Peyer's patch (tissue), 4 donors: ENCODE data around the gene TMEM258. TPM values are rescaled to one million over a fixed set of nuclear protein-coding genes. Genes with fewer than 3 reads are reported as not detected.

Experiments
- DNase-seq, 3 donors: peaks; one replicate each; pipeline ENCODE4 v3.0.0-alpha.2; 2017 to 2019
- H3K27ac ChIP-seq, 4 donors: fragments of 200-600 bp; sonication (generic); one replicate each; pipeline ENCODE4 v1.5.1; 2016 to 2019
- H3K27me3 ChIP-seq, 2 donors: fragments of 200-600 bp; sonication (generic); one replicate each; pipeline ENCODE4 v1.5.1; 2019
- H3K36me3 ChIP-seq, 3 donors: fragments of 200-600 bp; sonication (generic); one replicate each; pipeline ENCODE4 v1.5.1; 2016 to 2019
- H3K4me1 ChIP-seq, 4 donors: fragments of 200-600 bp; sonication (generic); one replicate each; pipeline ENCODE4 v1.5.1; 2016 to 2019
- H3K4me3 ChIP-seq, 4 donors: fragments of 200-600 bp; sonication (generic); 1 replicate in 3 of 4; 2 replicates in 1 of 4; pipeline ENCODE4 v1.5.1; 2016 to 2019; ENCODE audit warnings: mild to moderate bottlenecking in 1 of 4
- H3K9me3 ChIP-seq, 4 donors: fragments of 200-600 bp; sonication (generic); one replicate each; pipeline ENCODE4 v1.5.1; 2016 to 2019; ENCODE audit warnings: mild to moderate bottlenecking in 1 of 4
- CTCF ChIP-seq, 6 experiments: fragments of 450-650 bp in 4 of 6; fragments of 200-600 bp in 2 of 6; sonication (generic) in 1 of 6; IDR thresholded peaks; one replicate each; pipeline ENCODE4 v1.5.1; 2017 to 2019; ENCODE audit warnings: antibody characterized with exemption in 6 of 6, mild to moderate bottlenecking in 3 of 6, moderate library complexity in 1 of 6
- POLR2A ChIP-seq, 2 donors: fragments of 450-650 bp; IDR thresholded peaks; one replicate each; pipeline ENCODE4 v1.5.1; 2017; ENCODE audit warnings: antibody characterized with exemption in 2 of 2, mild to moderate bottlenecking in 2 of 2, moderate library complexity in 2 of 2
- total RNA-seq, 4 donors: library from RNA; depleted of rRNA; stranded (reverse); fragments of >200 nt; gene quantifications; one replicate each; pipeline ENCODE4 v1.1.0, GENCODE V29; 2016

The TMEM258 gene
- total RNA-seq, 4 donors from 2014 or later: 28.7 to 34.7 (median 34.5) TPM; not detected in 1

- Histone ChIP-seq H3K27ac (no peak overlapping the region), H3K27me3 (no peaks in the 10 kb centered on the region), H3K4me1 (peaks cover 0 to 11% (median 0%) of the 10 kb centered on the region in 4 donors), H3K4me3 (no peak overlapping the region), H3K36me3 (peaks cover 0 to 13% (median 0%) of the 10 kb centered on the region in 3 donors), H3K9me3 (no peaks in the 10 kb centered on the region)
- TF ChIP-seq POLR2A (IDR thresholded peaks at IDR 0.05) (no peak), CTCF (IDR thresholded peaks at IDR 0.05) (no peak)
- DNase-seq: no peak
Observed at GRCh38 chr11:61745781-61746441, 46.5 kb downstream of the TMEM258 start.

GRCh38 chr11:61744609-61745156, 47.7 kb downstream of the TMEM258 start:
- peaks cover 0 to 25% (median 0%) of the 10 kb centered on the region in 3 donors for H3K36me3 ChIP-seq
- peaks cover 0 to 11% (median 0%) of the 10 kb centered on the region in 4 donors for H3K4me1 ChIP-seq
- H3K27ac ChIP-seq: no peak overlapping the region
- no peak for DNase-seq
- H3K4me3 ChIP-seq: no peak overlapping the region
- no peaks in the 10 kb centered on the region for H3K9me3 ChIP-seq
- TF ChIP-seq POLR2A (IDR thresholded peaks at IDR 0.05) (no peak), CTCF (IDR thresholded peaks at IDR 0.05) (no peak)
- H3K27me3 ChIP-seq: no peaks in the 10 kb centered on the region

- no peaks in the 10 kb centered on the region for H3K9me3 ChIP-seq
- DNase-seq: no peak
Observed at GRCh38 chr11:61744181-61744580, 48.2 kb downstream of the TMEM258 start.

GRCh38 chr11:61743486-61744095, 48.8 kb downstream of the TMEM258 start:
- H3K27ac ChIP-seq: no peak overlapping the region
- no peak for TF ChIP-seq CTCF (IDR thresholded peaks at IDR 0.05)
- no peak for TF ChIP-seq POLR2A (IDR thresholded peaks at IDR 0.05)
- H3K27me3 ChIP-seq: no peaks in the 10 kb centered on the region
- H3K36me3 ChIP-seq: peaks cover 0 to 34% (median 0%) of the 10 kb centered on the region in 3 donors
- no peak for DNase-seq
- no peak overlapping the region for H3K4me3 ChIP-seq
- peaks cover 0 to 11% (median 0%) of the 10 kb centered on the region in 4 donors for H3K4me1 ChIP-seq
- no peaks in the 10 kb centered on the region for H3K9me3 ChIP-seq

More at GRCh38 chr11:61744181-61744580, 48.2 kb downstream of the TMEM258 start:
- no peak overlapping the region for H3K27ac ChIP-seq
- no peaks in the 10 kb centered on the region for H3K27me3 ChIP-seq
- peaks cover 0 to 11% (median 0%) of the 10 kb centered on the region in 4 donors for H3K4me1 ChIP-seq
- no peak overlapping the region for H3K4me3 ChIP-seq
- H3K36me3 ChIP-seq: peaks cover 0 to 29% (median 0%) of the 10 kb centered on the region in 3 donors
- TF ChIP-seq POLR2A (IDR thresholded peaks at IDR 0.05): no peak
- no peak for TF ChIP-seq CTCF (IDR thresholded peaks at IDR 0.05)

- Histone ChIP-seq H3K4me1 (peaks cover 0 to 3% (median 0%) of the 10 kb centered on the region in 4 donors), H3K4me3 (no peak overlapping the region), H3K9me3 (no peaks in the 10 kb centered on the region), H3K27me3 (no peaks in the 10 kb centered on the region), H3K27ac (no peak overlapping the region), H3K36me3 (peaks cover 0 to 45% (median 0%) of the 10 kb centered on the region in 3 donors)
- TF ChIP-seq CTCF (IDR thresholded peaks at IDR 0.05) (no peak), POLR2A (IDR thresholded peaks at IDR 0.05) (no peak)
- DNase-seq: no peak
Observed at GRCh38 chr11:61742391-61742790, 50.0 kb downstream of the TMEM258 start.
